GM18519 (cell line): ENCODE results near the gene ASNS.

Experiments used
- ATAC-seq: cut with Tn5 transposase; IDR thresholded peaks from one replicate; pipeline ENCODE4 v1.9.1; 2021; ENCODE audit warnings: mild to moderate bottlenecking, moderate library complexity; ENCODE audit not compliant: unreplicated experiment, low FRiP score

Gene ASNS

GRCh38 chr7:97845622-97846203 is 26.5 kb downstream of the ASNS start:
- ATAC-seq, result no peak

GRCh38 chr7:97844036-97844435 is 28.2 kb downstream of the ASNS start:
- no peak for ATAC-seq

DNA sequence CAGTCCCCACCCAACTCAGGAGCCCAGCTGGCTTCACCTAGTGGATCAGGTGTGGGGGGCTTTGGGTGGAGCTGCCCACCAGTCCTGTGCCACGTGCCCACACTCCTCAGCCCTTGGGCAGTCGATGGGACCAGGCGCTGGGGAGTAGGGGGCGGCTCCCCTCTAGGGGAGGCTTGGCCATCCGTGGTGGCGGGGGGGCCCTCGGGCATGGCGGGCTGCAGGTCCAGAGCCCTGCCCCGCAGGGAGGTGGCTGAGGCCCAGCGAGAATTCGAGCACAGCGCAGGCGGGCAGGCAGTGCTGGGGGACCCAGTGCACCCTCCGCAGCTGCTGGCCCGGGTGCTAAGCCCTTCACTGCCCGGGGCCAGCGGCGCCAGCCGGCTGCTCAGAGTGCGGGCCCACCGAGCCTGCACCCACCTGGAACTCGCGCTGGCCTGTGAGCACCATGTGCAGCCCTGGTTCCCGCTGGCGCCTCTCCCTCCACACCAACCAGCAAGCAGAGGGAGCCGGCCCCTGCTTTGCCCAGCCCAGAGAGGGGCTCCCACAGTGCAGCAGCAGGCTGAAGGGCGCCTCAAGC is 29.3 kb downstream of the ASNS start:
- ATAC-seq, result no peak

- ATAC-seq, result no peak
These were observed 30.2 kb downstream of the ASNS start for GRCh38 chr7:97842006-97842405.

GRCh38 chr7:97835296-97836138 is 36.7 kb downstream of the ASNS start:
- peak; percentile 91 for ATAC-seq

DNA sequence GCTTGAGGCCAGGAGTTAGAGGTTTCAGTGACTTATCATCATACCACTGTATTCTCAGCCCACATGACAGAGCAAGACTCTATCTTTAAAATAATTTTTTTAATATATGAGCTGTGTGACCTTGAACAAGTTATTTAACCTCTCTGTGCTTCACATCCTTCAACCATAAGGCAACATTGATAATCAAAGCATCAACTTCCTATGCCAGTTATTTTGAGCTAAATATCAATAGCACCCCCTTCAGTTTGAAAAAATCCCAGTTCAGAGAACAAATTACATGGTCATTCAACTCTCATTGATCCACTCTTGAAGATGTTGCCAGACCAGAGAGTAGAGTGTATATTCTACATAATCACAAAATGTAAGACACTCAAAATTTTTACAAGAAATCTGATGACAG is 53.0 kb downstream of the ASNS start:
- ATAC-seq, result no peak

DNA sequence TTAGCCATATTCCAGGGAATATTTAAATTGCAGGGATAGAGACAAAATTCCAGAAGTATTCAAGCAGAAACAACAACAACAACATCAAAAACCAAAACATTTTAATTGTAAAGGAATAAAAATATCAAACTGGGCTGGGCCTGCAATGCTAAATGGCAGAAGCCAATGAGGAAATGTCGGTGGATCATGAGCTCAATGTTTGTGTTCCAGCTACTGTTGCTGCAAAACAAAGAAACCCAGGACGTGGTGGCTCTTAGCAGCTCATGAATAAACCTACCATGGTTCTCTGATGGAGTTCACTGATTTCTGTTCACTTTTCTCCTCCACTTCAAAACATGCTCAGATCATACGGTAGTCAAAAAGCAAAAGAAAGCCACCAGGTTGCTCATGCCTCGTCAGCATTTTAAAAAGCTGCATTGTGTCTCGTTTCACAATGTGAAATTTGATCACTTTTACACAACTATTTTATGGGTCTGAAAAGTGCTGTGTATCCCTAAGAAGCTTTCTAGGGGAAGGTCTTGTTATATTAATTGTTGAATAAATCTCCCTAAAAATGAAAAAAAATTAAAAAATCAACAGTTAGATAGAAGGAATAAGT is 54.0 kb downstream of the ASNS start:
- no peak for ATAC-seq
